ENCODE results near the gene TJP1.
"Not testable (repeated sequence)": the region's sequence is repeated elsewhere in the genome, so short reads cannot be mapped to it uniquely, and the experiment has no call there.

TJP1 gene

DNA sequence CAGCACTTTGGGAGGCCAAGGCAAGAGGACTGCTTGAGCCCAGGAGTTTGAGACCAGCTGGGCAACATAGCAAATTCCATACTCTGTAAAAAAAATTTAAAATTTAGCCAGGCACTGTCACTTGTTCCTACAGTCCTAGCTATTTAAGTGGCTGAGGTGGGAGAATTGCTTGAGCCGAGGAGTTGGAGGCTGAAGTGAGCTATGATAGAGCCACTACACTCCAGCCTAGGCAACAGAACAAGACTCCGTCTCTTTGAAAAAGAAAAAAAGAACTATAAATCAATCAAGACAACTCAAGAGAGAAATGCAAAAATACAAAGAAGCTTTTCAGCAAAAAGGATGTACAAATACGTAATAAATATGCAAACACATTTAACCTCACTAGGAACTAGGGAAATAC is 78.8 kb downstream of the TJP1 start:
- no peak for DNase-seq (ENCODE audit: low read depth)
- H3K4me3 ChIP-seq (ENCODE audit: low read depth, low read length), result no peak overlapping the region
- TF ChIP-seq, protein P1, sequence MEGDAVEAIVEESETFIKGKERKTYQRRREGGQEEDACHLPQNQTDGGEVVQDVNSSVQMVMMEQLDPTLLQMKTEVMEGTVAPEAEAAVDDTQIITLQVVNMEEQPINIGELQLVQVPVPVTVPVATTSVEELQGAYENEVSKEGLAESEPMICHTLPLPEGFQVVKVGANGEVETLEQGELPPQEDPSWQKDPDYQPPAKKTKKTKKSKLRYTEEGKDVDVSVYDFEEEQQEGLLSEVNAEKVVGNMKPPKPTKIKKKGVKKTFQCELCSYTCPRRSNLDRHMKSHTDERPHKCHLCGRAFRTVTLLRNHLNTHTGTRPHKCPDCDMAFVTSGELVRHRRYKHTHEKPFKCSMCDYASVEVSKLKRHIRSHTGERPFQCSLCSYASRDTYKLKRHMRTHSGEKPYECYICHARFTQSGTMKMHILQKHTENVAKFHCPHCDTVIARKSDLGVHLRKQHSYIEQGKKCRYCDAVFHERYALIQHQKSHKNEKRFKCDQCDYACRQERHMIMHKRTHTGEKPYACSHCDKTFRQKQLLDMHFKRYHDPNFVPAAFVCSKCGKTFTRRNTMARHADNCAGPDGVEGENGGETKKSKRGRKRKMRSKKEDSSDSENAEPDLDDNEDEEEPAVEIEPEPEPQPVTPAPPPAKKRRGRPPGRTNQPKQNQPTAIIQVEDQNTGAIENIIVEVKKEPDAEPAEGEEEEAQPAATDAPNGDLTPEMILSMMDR (IDR thresholded peaks at IDR 0.05; ENCODE audit: low read depth, low read length, missing control alignments), result no peak

DNA sequence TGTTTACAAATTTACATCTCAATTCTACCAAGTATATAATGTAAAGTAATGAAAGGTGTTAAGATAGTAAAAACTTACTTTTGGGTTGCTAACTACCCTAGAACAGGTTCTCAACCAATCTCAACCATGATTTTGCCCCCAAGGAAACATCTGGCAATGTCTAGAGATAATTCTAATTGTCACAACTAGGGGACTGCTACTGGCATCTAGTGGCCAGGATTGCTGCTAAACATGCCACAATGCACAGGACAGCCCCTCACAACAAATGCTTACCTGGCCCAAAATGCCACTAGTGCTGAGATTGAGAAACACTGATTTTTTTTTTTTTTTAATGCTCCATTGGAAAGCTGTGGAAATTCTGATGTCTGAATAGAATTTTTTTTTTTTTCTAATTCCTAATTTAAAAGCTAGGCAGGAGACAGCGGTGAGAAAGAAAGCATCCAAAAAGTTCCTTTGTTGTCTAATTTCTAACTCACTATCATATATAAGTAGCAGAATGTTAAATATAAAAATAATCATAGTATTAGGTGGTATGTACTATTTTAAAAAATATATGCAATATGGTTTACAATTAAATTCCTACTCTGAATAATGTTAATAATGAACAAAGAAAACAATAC is 81.5 kb downstream of the TJP1 start:
- no peak for DNase-seq (ENCODE audit: low read depth)
- no peak overlapping the region for H3K4me3 ChIP-seq (ENCODE audit: low read depth, low read length)
- TF ChIP-seq, protein P1 (IDR thresholded peaks at IDR 0.05; ENCODE audit: low read depth, low read length, missing control alignments), result peak; percentile 51

- no peak overlapping the region for H3K4me3 ChIP-seq (ENCODE audit: low read depth, low read length)
- TF ChIP-seq, protein P1 (IDR thresholded peaks at IDR 0.05; ENCODE audit: low read depth, low read length, missing control alignments), result no peak
- DNase-seq (ENCODE audit: low read depth), result no peak
These were observed 85.6 kb downstream of the TJP1 start for GRCh38 chr15:29736744-29737020.

GRCh38 chr15:29736012-29736743 is 86.1 kb downstream of the TJP1 start:
- DNase-seq (ENCODE audit: low read depth), result no peak
- TF ChIP-seq, protein P1 (IDR thresholded peaks at IDR 0.05; ENCODE audit: low read depth, low read length, missing control alignments), result no peak
- no peak overlapping the region for H3K4me3 ChIP-seq (ENCODE audit: low read depth, low read length)

DNA sequence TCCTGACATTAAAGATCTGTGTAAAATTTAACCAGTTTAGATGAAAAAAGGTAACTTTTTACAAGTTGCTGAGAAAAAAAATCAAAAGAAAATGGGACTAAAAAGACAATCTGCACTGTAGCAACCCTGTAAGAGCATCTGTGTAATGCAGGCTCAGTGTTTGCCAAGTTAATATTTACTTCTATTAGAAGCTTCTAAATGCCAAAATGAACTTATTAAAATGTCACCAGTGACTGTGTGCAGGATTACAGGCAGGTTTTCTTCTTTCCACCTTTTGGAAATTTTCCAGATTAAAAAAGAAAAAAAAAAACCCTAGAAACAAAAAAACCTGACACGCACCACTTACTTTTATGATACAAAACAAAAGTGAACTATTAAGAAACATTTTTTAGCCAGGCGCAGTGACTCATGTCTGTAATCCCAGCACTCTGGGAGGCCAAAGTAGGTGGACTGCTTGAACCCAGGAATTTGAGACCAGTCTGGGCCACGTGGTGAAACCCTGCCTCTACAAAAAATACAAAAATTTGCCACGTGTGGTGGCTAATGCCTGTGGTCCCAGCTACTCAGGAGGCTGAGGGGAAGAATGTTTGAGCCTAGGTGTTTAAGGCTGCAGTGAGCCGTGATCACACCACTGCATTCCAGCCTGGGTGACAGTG is 87.2 kb downstream of the TJP1 start:
- TF ChIP-seq, protein P1 (IDR thresholded peaks at IDR 0.05; ENCODE audit: low read depth, low read length, missing control alignments), result no peak
- no peak for DNase-seq (ENCODE audit: low read depth)

GRCh38 chr15:29731865-29732264 is 90.4 kb downstream of the TJP1 start:
- no peak for DNase-seq (ENCODE audit: low read depth)
- no peak overlapping the region for H3K4me3 ChIP-seq (ENCODE audit: low read depth, low read length)
- TF ChIP-seq, protein P1 (IDR thresholded peaks at IDR 0.05; ENCODE audit: low read depth, low read length, missing control alignments), result no peak

More for the DNA sequence above, 87.2 kb downstream of the TJP1 start:
- no peak overlapping the region for H3K4me3 ChIP-seq (ENCODE audit: low read depth, low read length)

DNA sequence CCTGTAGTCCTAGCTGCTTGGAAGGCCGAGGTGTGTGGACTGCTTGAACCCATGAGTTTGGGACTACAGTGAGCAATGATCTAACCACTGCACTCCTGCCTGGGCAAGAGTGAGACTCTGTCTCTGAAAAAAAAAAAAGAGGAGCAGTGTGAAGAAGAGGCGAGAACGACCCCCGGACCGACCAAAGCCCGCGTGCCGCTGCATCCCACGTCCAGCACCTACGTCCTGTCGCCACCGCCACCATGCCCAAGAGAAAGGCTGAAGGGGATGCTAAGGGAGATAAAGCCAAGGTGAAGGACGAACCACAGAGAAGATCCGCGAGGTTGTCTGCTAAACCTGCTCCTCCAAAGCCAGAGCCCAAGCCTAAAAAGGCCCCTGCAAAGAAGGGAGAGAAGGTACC is 91.8 kb downstream of the TJP1 start:
- DNase-seq (ENCODE audit: low read depth); H3K4me3 ChIP-seq (ENCODE audit: low read depth, low read length): not testable (repeated sequence)
